NAMALWA (cell line): ENCODE data around the gene ETFDH.
"Not testable (repeated sequence)": the region's sequence is repeated elsewhere in the genome, so short reads cannot be mapped to it uniquely, and the experiment has no call there.

ENCODE experiments used
- DNase-seq: peaks from one replicate; pipeline ENCODE4 v3.0.0-alpha.2; 2015; ENCODE audit warnings: low spot score

Gene ETFDH

GRCh38 chr4:158678767-158679166 is 6.7 kb downstream of the ETFDH start:
- no peak for DNase-seq

- no peak for DNase-seq
Measured at GRCh38 chr4:158681629-158682028, 9.5 kb downstream of the ETFDH start.

GRCh38 chr4:158682066-158682465 is 10.0 kb downstream of the ETFDH start:
- no peak for DNase-seq

- DNase-seq = no peak
Measured at GRCh38 chr4:158688813-158689212, 16.7 kb downstream of the ETFDH start.

GRCh38 chr4:158704274-158704673 is 32.2 kb downstream of the ETFDH start:
- no peak for DNase-seq

- no peak for DNase-seq
Measured at GRCh38 chr4:158710814-158711213, 38.7 kb downstream of the ETFDH start.

- not testable (repeated sequence) for DNase-seq
Measured at GRCh38 chr4:158712622-158713021, 40.5 kb downstream of the ETFDH start.

- DNase-seq = no peak
Measured at GRCh38 chr4:158714937-158715336, 42.8 kb downstream of the ETFDH start.

GRCh38 chr4:158715802-158716201 is 43.7 kb downstream of the ETFDH start:
- no peak for DNase-seq

- no peak for DNase-seq
Measured at GRCh38 chr4:158721680-158722079, 49.6 kb downstream of the ETFDH start.

GRCh38 chr4:158722291-158722916 is 50.3 kb downstream of the ETFDH start:
- peak; percentile 25 for DNase-seq

GRCh38 chr4:158722917-158723793 is 51.1 kb downstream of the ETFDH start, which contains the start of gene PPID:
TSS of gene PPID (minus strand) at chr4:158723396. CDS start at chr4:158723288, 108 bp downstream.
- peak; percentile 88 for DNase-seq

- DNase-seq = no peak
Measured at GRCh38 chr4:158724637-158725036, 52.5 kb downstream of the ETFDH start.

GRCh38 chr4:158726633-158727032 is 54.5 kb downstream of the ETFDH start:
- DNase-seq = no peak

- DNase-seq = no peak
Measured at GRCh38 chr4:158728236-158728635, 56.1 kb downstream of the ETFDH start.

GRCh38 chr4:158729716-158730559 is 57.8 kb downstream of the ETFDH start:
- DNase-seq = peak; percentile 82

- no peak for DNase-seq
Measured at GRCh38 chr4:158738866-158739265, 66.8 kb downstream of the ETFDH start.

GRCh38 chr4:158739600-158739999 is 67.5 kb downstream of the ETFDH start:
- no peak for DNase-seq

GRCh38 chr4:158741326-158742021 is 69.4 kb downstream of the ETFDH start:
- DNase-seq = no peak

GRCh38 chr4:158746537-158746936 is 74.4 kb downstream of the ETFDH start:
- DNase-seq = not testable (repeated sequence)

GRCh38 chr4:158750379-158750778 is 78.3 kb downstream of the ETFDH start:
- DNase-seq = no peak
